HG02610 (cell line): Measurements from ENCODE around the gene PRKAR1A.
"Not testable (repeated sequence)": the region's sequence is repeated elsewhere in the genome, so short reads cannot be mapped to it uniquely, and the experiment has no call there.

Experiments
- ATAC-seq: cut with Tn5 transposase; IDR thresholded peaks from one replicate; pipeline ENCODE4 v1.9.1; 2021; ENCODE audit warnings: mild to moderate bottlenecking, moderate library complexity; ENCODE audit not compliant: unreplicated experiment

PRKAR1A gene

GRCh38 chr17:68576137-68576536 lies 63.9 kb downstream of the PRKAR1A start:
- no peak for ATAC-seq

- ATAC-seq: no peak
These were observed 64.7 kb downstream of the PRKAR1A start for GRCh38 chr17:68576811-68577496.

GRCh38 chr17:68577497-68577821 lies 65.2 kb downstream of the PRKAR1A start:
- no peak for ATAC-seq

GRCh38 chr17:68578236-68578635 lies 66.0 kb downstream of the PRKAR1A start:
- no peak for ATAC-seq

- no peak for ATAC-seq
These were observed 67.1 kb downstream of the PRKAR1A start for GRCh38 chr17:68579194-68579927.

- ATAC-seq: no peak
These were observed 68.1 kb downstream of the PRKAR1A start for GRCh38 chr17:68580236-68580770.

GRCh38 chr17:68581863-68582645 lies 69.8 kb downstream of the PRKAR1A start:
- ATAC-seq: no peak

- ATAC-seq: not testable (repeated sequence)
These were observed 70.6 kb downstream of the PRKAR1A start for GRCh38 chr17:68582867-68583266.

GRCh38 chr17:68584581-68585303 lies 72.5 kb downstream of the PRKAR1A start:
- ATAC-seq: no peak

GRCh38 chr17:68585643-68586042 lies 73.4 kb downstream of the PRKAR1A start:
- ATAC-seq: no peak

GRCh38 chr17:68587026-68587425 lies 74.8 kb downstream of the PRKAR1A start:
- ATAC-seq: no peak

- ATAC-seq: no peak
These were observed 75.6 kb downstream of the PRKAR1A start for GRCh38 chr17:68587847-68588246.

GRCh38 chr17:68588362-68588761 lies 76.1 kb downstream of the PRKAR1A start:
- ATAC-seq: no peak

GRCh38 chr17:68589086-68589485 lies 76.9 kb downstream of the PRKAR1A start:
- no peak for ATAC-seq

GRCh38 chr17:68591583-68591982 lies 79.4 kb downstream of the PRKAR1A start:
- no peak for ATAC-seq

- no peak for ATAC-seq
These were observed 79.8 kb downstream of the PRKAR1A start for GRCh38 chr17:68592009-68592408.

- ATAC-seq: no peak
These were observed 80.7 kb downstream of the PRKAR1A start for GRCh38 chr17:68592682-68593641.

- ATAC-seq: no peak
These were observed 82.3 kb downstream of the PRKAR1A start for GRCh38 chr17:68594552-68594951.

GRCh38 chr17:68595496-68595895 lies 83.3 kb downstream of the PRKAR1A start:
- ATAC-seq: no peak

- no peak for ATAC-seq
These were observed 83.8 kb downstream of the PRKAR1A start for GRCh38 chr17:68595986-68596385.
